ENCODE measurements around the gene BRD3.
A peak's percentile ranks its signal among the peaks of the same experiment; 100 is the strongest.

The BRD3 gene

DNA sequence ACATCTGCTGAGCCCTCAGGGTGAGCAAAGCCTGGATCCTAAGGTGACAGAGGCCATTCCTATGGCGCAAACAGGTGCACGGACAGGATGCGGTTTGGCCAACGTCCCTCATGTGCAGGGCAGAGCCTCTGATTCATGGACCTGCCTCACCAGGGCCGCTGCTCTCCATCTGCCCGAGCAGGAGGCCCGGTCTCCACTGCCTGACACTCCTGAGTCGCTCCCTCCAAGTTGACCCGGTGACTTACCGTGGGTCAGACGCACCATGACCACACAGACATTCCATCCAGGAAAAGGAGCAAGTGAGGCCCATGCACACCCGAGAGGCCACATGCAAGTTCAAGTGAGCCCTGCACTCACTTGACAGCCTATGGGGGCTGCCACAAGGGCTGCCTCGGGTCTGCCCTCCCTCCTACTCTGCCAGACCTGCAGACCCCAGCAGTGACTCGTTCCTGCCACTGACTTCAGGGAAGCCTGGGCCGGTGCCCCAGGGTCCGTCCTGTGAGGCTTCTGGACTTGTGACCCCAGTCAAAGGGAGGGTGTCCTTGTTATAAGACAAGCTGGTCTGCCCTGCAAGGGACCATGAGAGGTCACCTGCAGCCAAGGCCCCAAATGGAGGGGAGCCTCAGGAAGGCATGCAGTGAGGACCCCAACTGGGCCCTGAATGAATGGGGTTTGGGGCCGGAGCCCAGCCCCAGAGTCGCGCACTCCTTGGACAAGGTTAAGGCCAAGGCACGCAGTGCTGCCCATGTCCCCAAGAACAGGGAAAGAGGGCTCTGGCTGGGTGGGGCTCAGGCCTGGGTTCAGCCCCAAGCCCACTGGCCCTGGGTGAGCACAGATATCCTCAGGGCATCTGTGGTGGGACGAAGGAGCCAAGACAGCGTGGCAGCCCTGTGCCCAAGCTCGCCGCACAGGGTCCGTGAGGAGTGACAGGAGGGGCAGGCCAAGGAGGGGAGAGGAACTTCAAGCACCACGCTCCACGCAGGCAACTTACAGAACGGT, 32.5 kb downstream of the BRD3 start:
- no peak for DNase-seq

DNA sequence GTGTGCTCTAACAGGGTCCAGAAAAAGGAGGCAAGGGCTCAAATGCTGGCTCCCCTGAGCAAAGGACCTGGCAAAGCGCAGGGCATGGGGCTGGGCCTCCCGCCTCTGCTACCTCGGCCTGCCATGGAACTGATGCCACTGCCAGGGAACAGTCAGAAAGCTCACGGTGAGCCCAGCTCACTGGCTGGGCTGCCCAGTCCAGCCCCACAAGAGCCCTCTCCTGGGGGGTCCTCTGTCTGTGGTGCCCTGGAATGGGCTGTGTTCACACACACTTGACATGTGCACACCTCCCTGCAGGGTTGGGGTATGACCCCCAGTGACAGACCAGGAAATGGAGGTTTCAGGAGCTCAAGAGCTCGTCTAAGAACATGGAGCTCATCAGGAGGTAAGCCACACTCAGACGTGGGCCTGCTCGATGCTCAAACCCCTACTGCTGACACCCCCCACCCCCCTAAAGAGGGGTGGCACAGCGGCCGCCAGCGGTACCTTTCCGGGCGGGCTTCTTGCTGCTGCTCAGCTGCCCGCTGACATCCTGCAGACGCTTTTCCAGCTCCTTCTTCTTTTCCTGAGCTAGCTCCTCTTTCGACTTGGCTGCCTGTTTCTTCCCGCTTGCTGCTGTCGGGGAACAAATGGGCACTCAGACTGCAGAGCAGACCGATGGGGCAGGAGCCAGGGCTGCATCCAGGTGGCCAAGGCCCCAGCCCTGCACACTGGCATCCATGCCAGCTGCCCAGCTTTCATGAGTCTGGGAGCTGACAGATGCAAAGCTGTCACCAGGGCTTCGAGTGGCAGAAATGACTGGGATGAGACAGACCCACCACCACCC, 33.4 kb downstream of the BRD3 start:
- no peak for DNase-seq

DNA sequence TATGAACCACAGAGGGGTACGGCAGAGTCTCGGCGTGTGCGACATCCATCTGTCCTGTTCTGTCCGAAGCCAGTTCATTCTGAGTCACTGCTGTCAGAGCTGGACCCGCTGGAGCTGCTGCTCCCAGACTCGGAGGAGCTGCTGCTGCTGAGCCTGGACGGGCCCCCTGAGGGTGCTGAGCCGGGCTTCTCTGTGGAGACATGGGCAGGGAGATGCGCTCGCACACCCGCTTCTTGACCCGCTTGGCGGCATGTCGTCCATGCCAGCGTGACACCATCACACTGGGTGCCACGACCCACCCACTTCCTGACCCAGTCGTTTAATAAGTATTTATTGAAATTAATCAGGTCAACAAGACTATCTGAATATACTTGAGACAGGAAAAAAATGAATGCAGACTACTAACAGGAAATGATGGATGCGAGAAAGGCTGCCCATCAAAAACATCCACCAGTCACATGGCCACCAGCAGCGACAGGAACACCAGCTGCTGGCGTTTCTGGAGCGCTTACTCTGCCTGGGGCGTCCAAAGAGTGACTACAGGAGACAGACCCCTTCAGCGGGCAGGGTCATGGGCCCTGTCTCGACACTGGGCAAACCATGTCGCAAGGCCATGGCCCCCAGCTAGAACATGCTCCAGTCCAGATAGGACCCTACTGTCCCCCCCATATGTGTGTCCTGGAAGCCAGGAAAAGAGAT, 34.2 kb downstream of the BRD3 start:
- DNase-seq = no peak

DNA sequence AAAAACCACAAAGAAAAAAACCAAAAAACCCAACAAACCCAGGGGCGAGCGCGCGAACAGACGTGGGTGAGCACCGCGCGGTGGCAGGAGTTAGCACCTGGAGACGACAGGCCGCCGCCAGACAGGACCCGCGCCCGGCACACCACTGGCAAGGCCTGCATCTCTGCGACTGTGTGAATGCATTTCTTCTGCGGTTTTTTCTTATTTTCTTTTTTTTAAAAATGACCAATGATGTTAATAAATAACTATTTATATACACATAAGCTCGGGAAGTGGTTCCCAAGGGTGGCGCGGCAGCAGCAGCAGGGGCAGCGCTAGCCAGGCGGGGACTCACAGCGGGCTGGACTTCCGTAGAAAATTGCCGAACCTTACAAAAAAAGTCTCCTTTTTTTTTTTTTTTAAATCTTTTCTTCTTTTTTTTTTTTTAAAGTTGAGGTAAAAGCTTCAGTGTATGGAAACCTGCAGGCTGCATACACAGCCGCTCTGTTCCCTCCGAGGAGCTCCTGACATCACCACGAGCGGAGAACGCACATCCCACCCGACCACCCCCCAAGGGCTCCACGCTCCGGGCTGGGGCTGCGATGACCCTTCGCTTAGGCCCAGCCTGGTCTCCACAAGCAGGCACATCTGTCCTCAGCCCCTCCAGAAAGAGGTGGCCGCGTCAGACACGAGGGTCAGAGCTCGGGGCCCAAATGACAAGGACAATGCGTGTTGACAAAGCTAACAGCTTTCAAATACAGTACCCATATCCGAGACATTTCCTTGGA, 35.2 kb downstream of the BRD3 start:
- DNase-seq = no peak

DNA sequence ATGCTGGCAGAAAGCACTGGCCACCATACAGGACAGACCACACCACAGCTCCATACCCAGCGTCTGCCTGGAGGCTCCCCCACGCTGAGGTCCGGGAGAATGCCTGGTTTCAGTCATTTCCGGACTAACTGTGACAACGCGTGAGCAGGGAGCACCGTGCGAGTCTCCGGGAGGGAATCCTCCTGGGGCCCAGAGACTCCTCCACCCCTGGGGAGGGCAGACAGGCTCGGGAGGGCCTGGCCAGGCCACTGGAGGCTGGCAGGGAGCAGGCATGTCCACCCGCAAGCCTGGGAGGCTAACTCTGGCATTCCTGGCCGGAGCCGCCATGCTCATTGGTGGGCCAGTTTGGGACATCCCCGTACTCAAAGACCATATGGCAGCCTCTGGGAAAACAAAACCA, 36.0 kb downstream of the BRD3 start:
- DNase-seq = no peak

- DNase-seq = no peak
These were observed 36.9 kb downstream of the BRD3 start for GRCh38 chr9:134030821-134031470.

- DNase-seq = no peak
These were observed 38.3 kb downstream of the BRD3 start for GRCh38 chr9:134029248-134030226.

GRCh38 chr9:134028575-134029247, 39.1 kb downstream of the BRD3 start:
- no peak for DNase-seq

DNA sequence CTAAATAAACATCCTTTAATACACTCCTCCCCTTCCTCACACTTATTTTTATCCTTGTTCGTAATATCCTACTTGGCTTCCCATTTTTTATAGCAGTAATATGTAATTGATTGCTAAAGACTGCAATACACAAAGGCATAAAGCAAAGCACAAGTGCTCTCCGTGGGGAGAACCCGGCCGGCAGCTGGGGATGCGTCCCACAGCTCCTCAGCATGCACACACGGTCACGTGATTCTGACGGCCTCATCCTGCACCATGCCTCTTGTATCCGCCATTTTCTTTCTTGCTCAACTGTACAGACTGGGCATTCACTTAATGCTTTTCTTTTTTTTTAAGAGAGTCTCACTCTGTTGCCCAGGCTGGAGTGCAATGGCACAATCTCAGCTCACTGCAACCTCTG, 39.8 kb downstream of the BRD3 start:
- DNase-seq = no peak

DNA sequence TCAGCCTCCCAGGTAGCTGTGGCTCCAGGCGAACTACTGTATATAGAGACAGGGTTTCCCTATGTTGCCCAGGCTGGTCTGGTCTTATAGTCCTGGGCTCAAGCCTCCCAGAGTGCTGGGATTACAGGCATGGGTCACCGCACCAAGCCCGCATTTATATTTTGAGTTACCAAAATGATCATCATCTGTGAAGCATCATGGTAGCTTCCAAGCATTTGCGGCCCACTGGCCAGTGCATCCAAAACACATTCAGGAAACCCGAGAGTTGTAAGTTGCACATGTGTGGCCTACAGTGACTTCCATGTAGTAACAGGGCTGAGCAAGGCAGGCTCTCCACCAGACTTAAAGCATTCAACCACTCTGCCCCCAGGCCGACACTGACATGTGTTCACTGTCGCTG, 40.3 kb downstream of the BRD3 start:
- no peak for DNase-seq

DNA sequence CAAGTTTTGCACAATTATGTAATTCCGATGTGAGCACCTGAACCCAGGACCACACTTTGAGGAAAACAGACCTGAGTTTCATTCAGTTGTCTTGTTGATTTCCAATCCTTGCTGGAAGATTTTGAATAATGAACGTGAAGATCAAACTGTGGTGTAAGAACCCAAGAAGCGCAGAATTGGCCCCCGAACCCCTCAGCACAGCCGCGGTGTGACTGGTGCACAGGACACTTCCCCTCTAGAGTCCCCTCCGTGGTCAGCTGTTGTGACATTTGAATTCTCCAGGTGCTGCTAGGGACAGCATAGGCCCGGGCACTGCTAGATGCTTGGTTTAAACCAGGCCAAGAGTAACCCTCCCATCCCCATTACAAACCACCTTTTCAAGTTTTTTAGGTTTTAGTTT, 40.8 kb downstream of the BRD3 start:
- no peak for DNase-seq

- no peak for DNase-seq
These were observed 41.2 kb downstream of the BRD3 start for GRCh38 chr9:134026581-134026980.

- DNase-seq = peak; percentile 53
These were observed 42.0 kb downstream of the BRD3 start for GRCh38 chr9:134025606-134026541.

DNA sequence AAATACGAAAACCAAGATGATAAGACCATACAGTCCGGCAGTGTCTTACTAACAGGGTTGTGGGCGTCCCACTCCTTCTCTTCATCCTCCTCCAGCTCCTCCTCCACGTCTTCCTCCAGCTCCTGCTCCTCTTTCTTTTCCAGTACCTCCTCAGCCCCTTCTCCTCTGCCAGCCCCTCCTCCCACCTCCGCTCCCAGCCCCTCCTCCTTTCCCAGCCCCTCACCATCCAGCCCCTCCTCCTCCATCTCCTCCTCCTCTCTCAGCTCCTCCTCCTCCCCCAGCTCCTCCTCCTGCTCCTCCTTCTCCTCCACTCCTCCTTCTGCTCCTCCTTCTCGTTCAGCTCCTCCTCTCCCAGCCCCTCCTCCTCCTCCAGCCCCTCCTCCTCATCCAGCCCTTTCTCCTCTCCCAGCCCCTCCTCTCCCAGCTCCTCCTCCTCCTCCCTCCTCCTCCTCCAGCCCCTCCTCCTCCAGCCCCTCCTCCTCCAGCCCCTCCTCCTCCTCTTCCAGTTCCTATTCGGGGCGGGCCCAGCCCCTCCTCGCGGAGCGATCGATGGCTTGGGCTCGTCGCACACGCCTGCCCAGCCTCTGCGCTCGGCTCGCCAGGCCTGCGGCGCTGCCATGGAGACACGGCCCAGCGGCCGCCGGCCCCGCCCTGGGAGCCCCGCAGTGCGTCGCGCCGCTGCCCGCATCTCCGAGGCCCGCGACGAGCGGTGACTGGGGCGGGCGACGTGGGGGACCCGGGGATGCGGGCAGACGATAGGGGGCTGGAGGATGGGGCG, 42.8 kb downstream of the BRD3 start, which contains the start of gene BRD3OS:
Gene BRD3OS, plus strand, starts transcription at position 654 of the 778 bp plus-strand sequence. CDS start 1,267 bp downstream, outside the sequence.
- peak; percentile 95 for DNase-seq

DNA sequence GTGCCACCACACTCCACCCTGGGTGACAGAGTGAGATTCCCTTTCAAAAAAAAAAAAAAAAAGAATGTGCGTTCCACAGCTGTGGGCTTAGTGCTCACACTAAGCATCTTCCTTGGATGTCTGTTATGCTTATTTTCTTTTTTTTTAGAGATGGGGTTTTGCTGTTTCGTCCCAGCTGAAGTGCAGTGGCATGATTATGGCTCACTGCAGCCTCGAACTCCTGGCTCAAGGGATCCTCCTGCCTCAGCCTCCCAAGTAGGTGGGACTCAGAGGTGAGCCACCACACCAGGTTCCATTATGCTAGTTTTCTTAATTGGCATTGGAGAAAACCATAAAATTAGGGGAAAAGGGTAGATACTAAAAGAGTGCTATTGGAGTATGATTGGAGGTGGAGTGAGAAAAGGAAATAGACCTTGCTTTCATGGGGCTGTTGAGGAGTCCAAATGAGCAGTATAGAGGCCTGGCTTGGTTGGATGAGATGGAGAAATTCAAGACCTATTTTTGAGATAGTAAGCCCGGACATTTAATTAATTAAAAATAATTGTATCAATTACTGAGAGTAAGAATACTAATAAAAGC, 43.5 kb downstream of the BRD3 start:
- no peak for DNase-seq

DNA sequence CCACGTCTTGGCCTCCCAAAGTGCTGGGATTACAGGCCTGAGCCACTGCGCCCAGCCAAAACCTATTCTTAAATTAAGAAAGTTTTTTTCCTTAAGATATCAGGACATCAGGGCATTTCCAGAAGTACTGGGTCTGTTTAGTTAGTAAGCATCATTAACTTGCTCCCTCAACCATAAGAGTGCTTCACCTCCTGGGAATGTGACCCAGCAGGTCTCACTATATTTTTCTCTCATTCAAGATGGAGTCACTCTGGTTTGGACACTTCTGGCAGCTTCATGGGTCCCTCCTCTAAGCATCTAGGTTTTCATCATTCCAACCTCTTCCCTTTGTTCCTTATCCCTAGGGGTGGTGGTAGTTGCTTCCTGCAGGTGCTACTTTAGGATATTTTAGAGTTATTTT, 52.9 kb downstream of the BRD3 start:
- DNase-seq = no peak

DNA sequence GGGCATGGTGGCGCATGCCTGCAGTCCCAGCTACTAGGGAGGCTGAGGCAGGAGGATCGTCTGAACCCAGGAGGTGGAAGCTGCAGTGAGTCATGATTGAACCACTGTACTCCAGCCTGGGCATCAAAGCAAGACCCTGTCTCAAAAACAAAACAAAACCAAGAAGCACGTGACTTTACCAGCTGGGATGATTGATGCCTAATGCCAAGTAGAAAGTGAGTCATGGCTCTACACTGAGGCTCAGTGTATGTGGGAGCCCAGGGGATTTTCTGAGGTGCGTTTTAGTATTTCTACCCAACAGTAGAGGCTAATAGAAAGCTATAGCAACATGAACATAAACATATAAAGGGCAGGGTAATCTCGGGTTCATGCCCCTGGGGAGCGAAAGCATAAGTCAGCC, 56.4 kb downstream of the BRD3 start:
- no peak for DNase-seq
